CD8-positive, alpha-beta memory T cell (primary cell): ENCODE data around the gene TNK2. TPM values are rescaled to one million over a fixed set of nuclear protein-coding genes. Genes with fewer than 3 reads are reported as not detected.

Experiments used
- CTCF ChIA-PET: fragments of 350-600 bp; sonication (Branson Sonifier 250); formaldehyde crosslinking; loops from one replicate; lab custom pipeline; 2021; ENCODE audit warnings: antibody characterized with exemption; lab: Charles Lee
- POLR2A ChIA-PET: fragments of 350-600 bp; sonication (Branson Sonifier 250); formaldehyde crosslinking; loops from one replicate; lab custom pipeline; 2021; ENCODE audit warnings: antibody characterized with exemption; lab: Charles Lee
- DNase-seq, 5 donors: peaks; one replicate each; pipeline versions ENCODE4 v3.0.0 to v3.0.0-alpha.2; 2020 to 2022; ENCODE audit warnings: mixed read lengths in 1 of 5
- H3K27ac ChIP-seq: one replicate; pipeline ENCODE4 v1.7.0; 2013; ENCODE audit warnings: low read depth, mild to moderate bottlenecking, low read length, moderate library complexity
- H3K27me3 ChIP-seq: 2 replicates; pipeline ENCODE4 v1.7.0; 2013; ENCODE audit warnings: low read length, mild to moderate bottlenecking; ENCODE audit not compliant: insufficient read depth, poor library complexity, severe bottlenecking
- H3K36me3 ChIP-seq: 2 replicates; pipeline ENCODE4 v1.7.0; 2013; ENCODE audit warnings: mild to moderate bottlenecking, low read length, moderate library complexity; ENCODE audit not compliant: insufficient read depth
- H3K4me1 ChIP-seq: 2 replicates; pipeline ENCODE4 v1.7.0; 2013; ENCODE audit warnings: mild to moderate bottlenecking, low read length, moderate library complexity; ENCODE audit not compliant: insufficient read depth
- H3K4me3 ChIP-seq: 2 replicates; pipeline ENCODE4 v1.7.0; 2013; ENCODE audit warnings: mild to moderate bottlenecking, low read length
- H3K9me3 ChIP-seq: 2 replicates; pipeline ENCODE4 v1.7.0; 2013; ENCODE audit warnings: mild to moderate bottlenecking, low read length
- H3K27ac Mint-ChIP-seq, 8 donors: one replicate each; pipeline ENCODE4 v1.8.0; 2020 to 2021; ENCODE audit warnings: mixed read lengths in 8 of 8, mild to moderate bottlenecking in 6 of 8, inconsistent platforms in 3 of 8, moderate library complexity in 3 of 8
- H3K27me3 Mint-ChIP-seq, 2 donors: one replicate each; pipeline ENCODE4 v1.8.0; 2020 to 2021; ENCODE audit warnings: mixed read lengths in 2 of 2, mild to moderate bottlenecking in 1 of 2, moderate library complexity in 1 of 2
- H3K36me3 Mint-ChIP-seq, 3 donors: one replicate each; pipeline ENCODE4 v1.8.0; 2020 to 2021; ENCODE audit warnings: mixed read lengths in 3 of 3, inconsistent platforms in 1 of 3, mild to moderate bottlenecking in 1 of 3
- H3K4me1 Mint-ChIP-seq, 3 donors: one replicate each; pipeline ENCODE4 v1.8.0; 2020 to 2021; ENCODE audit warnings: mixed read lengths in 3 of 3, inconsistent platforms in 1 of 3, mild to moderate bottlenecking in 1 of 3
- H3K4me3 Mint-ChIP-seq, 7 donors: one replicate each; pipeline ENCODE4 v1.8.0; 2020 to 2021; ENCODE audit warnings: mixed read lengths in 7 of 7, mild to moderate bottlenecking in 6 of 7, moderate library complexity in 4 of 7, inconsistent platforms in 2 of 7
- H3K9me3 Mint-ChIP-seq, 5 donors: one replicate each; pipeline ENCODE4 v1.8.0; 2020 to 2022; ENCODE audit warnings: mixed read lengths in 5 of 5, mild to moderate bottlenecking in 3 of 5, moderate library complexity in 2 of 5, inconsistent platforms in 1 of 5
- polyA plus RNA-seq: library from polyadenylated mRNA; unstranded; fragments of 300-500 nt; fragmentation: Illumina TruSeq; gene quantifications from one replicate; pipeline ENCODE4 v1.2.3, GENCODE V29; 2021
- total RNA-seq, 2 experiments: library from RNA; stranded (reverse); gene quantifications; one replicate each; pipeline ENCODE4 v1.2.3, GENCODE V29; 2021

The TNK2 gene
- total and polyA plus RNA-seq, 3 experiments from 2014 or later: 4.7 to 74.5 (median 71.4) TPM

DNA sequence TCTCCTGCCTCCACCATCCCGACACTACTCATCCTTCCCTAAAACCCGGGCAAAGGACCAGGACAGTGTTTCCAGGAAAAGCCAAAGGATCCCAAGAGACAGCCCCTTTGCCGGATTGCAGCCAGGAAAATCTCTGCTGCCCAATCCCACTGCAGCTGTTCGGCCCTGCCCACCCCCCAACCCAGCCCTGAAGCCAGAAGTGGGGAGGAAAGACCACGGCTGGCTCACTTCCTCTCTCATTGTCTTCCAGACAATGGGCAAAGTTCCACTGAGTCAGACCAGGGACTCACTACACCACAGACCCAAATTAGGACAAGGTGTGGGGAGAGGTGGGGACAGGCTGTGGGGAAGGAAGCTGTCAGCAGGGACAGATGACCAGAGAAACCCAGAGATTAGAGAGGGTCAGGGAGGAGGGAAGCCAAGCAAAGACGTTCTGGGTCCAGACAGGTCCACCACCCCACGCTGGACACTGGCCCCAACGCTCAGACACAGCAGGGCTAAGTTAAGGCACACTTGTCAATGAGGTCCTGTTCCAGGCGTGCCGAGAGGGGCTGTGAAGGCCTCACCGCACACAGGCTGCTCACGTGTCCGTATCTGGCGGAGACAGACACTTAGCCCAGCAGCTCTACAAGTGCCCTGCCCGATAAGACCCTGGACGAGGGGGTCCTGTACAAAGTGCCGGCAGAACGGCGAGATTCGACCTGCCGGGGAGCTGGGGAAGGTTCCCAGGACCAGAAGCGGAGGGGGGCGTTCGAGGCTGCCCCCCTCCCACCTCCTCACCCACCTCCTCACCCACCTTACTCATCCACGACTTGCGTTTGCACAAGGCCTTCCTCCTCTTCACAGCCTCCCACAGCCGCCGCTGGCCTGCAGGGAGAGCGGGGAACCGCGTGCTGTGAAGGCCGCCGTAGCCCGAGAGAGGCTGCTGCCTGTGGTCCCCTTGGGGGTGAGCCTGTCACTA, 21.9 kb downstream of the TNK2 start:
- Mint-ChIP-seq H3K4me3 (no peak overlapping the region), H3K36me3 (peaks cover 0 to 66% (median 0%) of the 10 kb centered on the region in 3 donors), H3K9me3 (no peaks in the 10 kb centered on the region), H3K27ac (peak overlapping the region in 2 of 8 donors; percentile 36 to 38), H3K4me1 (peaks cover 1 to 8% (median 1%) of the 10 kb centered on the region in 3 donors), H3K27me3 (no peaks in the 10 kb centered on the region)
- CTCF ChIA-PET: interaction anchor here (0.8 to 4.2 kb wide), 3 partner anchors 8 to 26 kb away, joined by 3 to 19 read pairs (median 4); no protein-coding TSS in a partner anchor
- Histone ChIP-seq H3K27ac (no peak overlapping the region), H3K4me1 (no peaks in the 10 kb centered on the region), H3K4me3 (no peak overlapping the region), H3K9me3 (no peaks in the 10 kb centered on the region), H3K27me3 (no peaks in the 10 kb centered on the region), H3K36me3 (peaks cover 6% of the 10 kb centered on the region)
- POLR2A ChIA-PET: interaction anchor here (1.2 kb wide), 1 partner anchor 8 kb away, joined by 3 read pairs; no protein-coding TSS in a partner anchor
- no peak for DNase-seq

GRCh38 chr3:195885036-195885891, 23.1 kb downstream of the TNK2 start:
- no peaks in the 10 kb centered on the region for H3K9me3 Mint-ChIP-seq
- ChIA-PET CTCF (interaction anchor here (4.2 kb wide), 1 partner anchor 9 kb away, joined by 19 read pairs; no protein-coding TSS in a partner anchor), POLR2A (interaction anchor here (1.2 kb wide), 1 partner anchor 9 kb away, joined by 3 read pairs; no protein-coding TSS in a partner anchor)
- no peak overlapping the region for H3K27ac ChIP-seq
- no peaks in the 10 kb centered on the region for H3K9me3 ChIP-seq
- H3K4me3 ChIP-seq: no peak overlapping the region
- peaks cover 0 to 65% (median 0%) of the 10 kb centered on the region in 3 donors for H3K36me3 Mint-ChIP-seq
- DNase-seq: peak in 1 of 5 donors; percentile 30
- H3K27me3 Mint-ChIP-seq: no peaks in the 10 kb centered on the region
- H3K36me3 ChIP-seq: peaks cover 6% of the 10 kb centered on the region
- peaks cover 0 to 8% (median 1%) of the 10 kb centered on the region in 3 donors for H3K4me1 Mint-ChIP-seq
- no peak overlapping the region for H3K27ac Mint-ChIP-seq
- H3K4me1 ChIP-seq: no peaks in the 10 kb centered on the region
- no peaks in the 10 kb centered on the region for H3K27me3 ChIP-seq
- no peak overlapping the region for H3K4me3 Mint-ChIP-seq

GRCh38 chr3:195884691-195885035, 23.7 kb downstream of the TNK2 start:
- Histone ChIP-seq H3K4me3 (no peak overlapping the region), H3K4me1 (no peaks in the 10 kb centered on the region), H3K9me3 (no peaks in the 10 kb centered on the region), H3K36me3 (peaks cover 10% of the 10 kb centered on the region), H3K27me3 (no peaks in the 10 kb centered on the region), H3K27ac (no peak overlapping the region)
- Mint-ChIP-seq H3K27me3 (no peaks in the 10 kb centered on the region), H3K36me3 (peaks cover 0 to 66% (median 0%) of the 10 kb centered on the region in 3 donors), H3K4me1 (peaks cover 0 to 8% (median 1%) of the 10 kb centered on the region in 3 donors), H3K9me3 (no peaks in the 10 kb centered on the region), H3K4me3 (no peak overlapping the region), H3K27ac (no peak overlapping the region)
- DNase-seq: no peak
- CTCF ChIA-PET: interaction anchor here (1.2 to 4.2 kb wide), 2 partner anchors 10 to 34 kb away, joined by 3 to 19 read pairs; no protein-coding TSS in a partner anchor
- POLR2A ChIA-PET: no interaction called here

DNA sequence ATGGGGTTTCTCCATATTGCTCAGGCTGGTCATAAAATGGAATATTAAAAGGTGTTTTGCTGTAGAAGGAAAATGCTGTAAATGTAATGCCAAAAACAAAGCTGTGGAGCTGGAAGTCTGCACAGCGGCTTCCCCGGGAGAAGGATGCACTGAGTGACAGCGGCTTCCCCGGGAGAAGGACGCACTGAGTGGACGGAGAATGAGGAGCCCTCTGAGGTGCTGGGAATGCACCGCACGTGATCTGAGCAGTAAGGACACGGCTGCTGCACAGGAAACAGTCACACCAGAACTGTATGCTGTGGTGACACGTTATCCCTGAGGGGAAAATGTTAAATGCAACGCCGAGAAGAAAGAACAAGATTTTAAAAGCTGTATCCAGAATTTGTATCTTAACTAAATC, 24.6 kb downstream of the TNK2 start:
- Mint-ChIP-seq H3K4me3 (no peak overlapping the region), H3K27me3 (no peaks in the 10 kb centered on the region), H3K27ac (peak overlapping the region in 1 of 8 donors; percentile 64), H3K9me3 (no peaks in the 10 kb centered on the region), H3K4me1 (peaks cover 0 to 2% (median 1%) of the 10 kb centered on the region in 3 donors), H3K36me3 (peaks cover 0 to 70% (median 0%) of the 10 kb centered on the region in 3 donors)
- no peaks in the 10 kb centered on the region for H3K9me3 ChIP-seq
- no peak overlapping the region for H3K4me3 ChIP-seq
- no peaks in the 10 kb centered on the region for H3K4me1 ChIP-seq
- no peak for DNase-seq
- no peaks in the 10 kb centered on the region for H3K27me3 ChIP-seq
- H3K27ac ChIP-seq: no peak overlapping the region
- ChIA-PET CTCF (interaction anchor here (1.2 to 4.2 kb wide), 2 partner anchors 11 to 33 kb away, joined by 3 to 19 read pairs; no protein-coding TSS in a partner anchor), POLR2A (no interaction called here)
- peaks cover 13% of the 10 kb centered on the region for H3K36me3 ChIP-seq

DNA sequence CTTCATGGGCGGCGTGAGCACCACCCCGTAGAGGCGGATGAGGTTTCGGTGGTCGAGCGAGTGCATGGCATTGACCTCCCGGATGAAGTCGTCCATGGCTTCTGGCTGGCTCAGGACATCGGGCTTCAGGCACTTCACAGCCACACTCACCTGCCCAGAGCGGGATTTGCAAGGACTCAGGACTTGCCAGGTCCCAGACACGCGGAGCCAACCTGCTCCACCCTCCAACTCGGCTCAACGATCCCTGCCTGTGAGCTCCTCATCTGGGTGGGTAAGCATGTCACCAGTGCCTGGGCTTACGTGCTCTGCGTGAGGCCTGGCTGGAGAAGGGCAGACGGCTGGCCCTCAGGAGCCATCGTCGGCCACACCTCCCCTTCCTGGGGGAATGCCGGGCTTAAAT, 25.2 kb downstream of the TNK2 start:
- Mint-ChIP-seq H3K4me3 (no peak overlapping the region), H3K27me3 (no peaks in the 10 kb centered on the region), H3K9me3 (no peaks in the 10 kb centered on the region), H3K27ac (peak overlapping the region in 1 of 8 donors; percentile 33), H3K4me1 (peaks cover 0 to 1% (median 0%) of the 10 kb centered on the region in 3 donors), H3K36me3 (peaks cover 0 to 73% (median 0%) of the 10 kb centered on the region in 3 donors)
- ChIA-PET CTCF (interaction anchor here (4.2 kb wide), 1 partner anchor 11 kb away, joined by 19 read pairs; no protein-coding TSS in a partner anchor), POLR2A (no interaction called here)
- H3K4me3 ChIP-seq: no peak overlapping the region
- H3K4me1 ChIP-seq: no peaks in the 10 kb centered on the region
- H3K27me3 ChIP-seq: no peaks in the 10 kb centered on the region
- no peak for DNase-seq
- H3K27ac ChIP-seq: no peak overlapping the region
- H3K9me3 ChIP-seq: no peaks in the 10 kb centered on the region
- peaks cover 17% of the 10 kb centered on the region for H3K36me3 ChIP-seq

DNA sequence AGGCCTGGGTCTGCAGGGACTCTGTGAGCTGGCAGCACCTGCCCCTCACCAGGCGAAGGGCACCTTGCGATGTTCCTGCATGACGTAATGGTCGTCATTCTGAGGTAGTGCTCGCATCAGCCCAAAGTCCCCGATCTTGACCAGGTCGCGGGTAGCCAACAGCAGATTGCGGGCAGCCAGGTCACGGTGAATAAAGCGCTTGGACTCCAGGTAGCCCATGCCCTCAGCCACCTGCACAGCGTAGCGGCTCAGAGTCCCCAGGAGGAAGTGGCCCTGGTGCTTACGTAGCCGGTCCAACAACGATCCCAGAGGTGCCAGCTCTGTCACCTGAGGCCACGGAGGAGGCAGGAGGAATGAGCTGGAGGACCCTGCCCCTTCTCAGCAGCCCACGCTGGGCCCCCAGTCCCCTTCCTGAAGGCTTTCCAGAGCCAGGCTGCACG, 26.3 kb downstream of the TNK2 start:
- H3K27ac Mint-ChIP-seq: no peak overlapping the region
- H3K9me3 ChIP-seq: no peaks in the 10 kb centered on the region
- H3K36me3 Mint-ChIP-seq: peaks cover 0 to 74% (median 0%) of the 10 kb centered on the region in 3 donors
- H3K4me1 Mint-ChIP-seq: peaks cover 0 to 1% (median 0%) of the 10 kb centered on the region in 3 donors
- peaks cover 29% of the 10 kb centered on the region for H3K36me3 ChIP-seq
- H3K27me3 Mint-ChIP-seq: no peaks in the 10 kb centered on the region
- no peak overlapping the region for H3K27ac ChIP-seq
- H3K27me3 ChIP-seq: no peaks in the 10 kb centered on the region
- no peak overlapping the region for H3K4me3 Mint-ChIP-seq
- ChIA-PET POLR2A (interaction anchor here (0.6 kb wide), 1 partner anchor 37 kb away, joined by 3 read pairs; no protein-coding TSS in a partner anchor), CTCF (interaction anchor here (4.2 kb wide), 1 partner anchor 13 kb away, joined by 19 read pairs; no protein-coding TSS in a partner anchor)
- no peak overlapping the region for H3K4me3 ChIP-seq
- H3K4me1 ChIP-seq: no peaks in the 10 kb centered on the region
- no peaks in the 10 kb centered on the region for H3K9me3 Mint-ChIP-seq
- DNase-seq: no peak

DNA sequence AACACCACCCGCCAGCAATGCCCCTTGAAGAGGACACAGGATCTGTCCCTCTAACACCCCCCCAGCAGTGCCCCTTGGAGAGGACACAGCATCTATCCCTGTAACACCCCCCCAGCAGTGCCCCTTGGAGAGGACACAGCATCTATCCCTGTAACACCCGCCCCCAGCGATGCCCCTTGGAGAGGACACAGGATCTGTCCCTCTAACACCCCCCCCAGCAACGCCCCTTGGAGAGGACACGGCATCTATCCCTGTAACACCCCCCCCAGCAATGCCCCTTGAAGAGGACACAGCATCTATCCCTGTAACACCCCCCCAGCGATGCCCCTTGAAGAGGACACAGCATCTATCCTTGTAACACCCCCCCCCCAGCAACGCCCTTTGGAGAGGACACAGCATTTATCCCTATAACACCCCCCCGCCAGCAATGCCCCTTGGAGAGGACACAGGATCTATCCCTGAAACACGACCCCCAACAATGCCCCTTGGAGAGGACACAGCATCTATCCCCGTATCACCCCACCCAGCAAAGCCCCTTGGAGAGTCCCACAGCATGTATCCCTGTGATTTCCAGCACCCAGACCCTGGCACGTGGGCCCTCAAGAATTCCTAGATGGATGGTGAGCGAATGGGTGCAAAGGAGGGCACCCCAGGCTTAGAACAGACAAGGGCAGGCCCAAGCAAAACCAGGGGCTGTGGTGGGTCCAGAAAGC, 26.9 kb downstream of the TNK2 start:
- no peaks in the 10 kb centered on the region for H3K27me3 Mint-ChIP-seq
- H3K4me1 ChIP-seq: no peaks in the 10 kb centered on the region
- H3K4me3 Mint-ChIP-seq: no peak overlapping the region
- H3K27ac ChIP-seq: no peak overlapping the region
- peaks cover 32% of the 10 kb centered on the region for H3K36me3 ChIP-seq
- POLR2A ChIA-PET: interaction anchor here (0.6 kb wide), 1 partner anchor 37 kb away, joined by 3 read pairs; no protein-coding TSS in a partner anchor
- no peaks in the 10 kb centered on the region for H3K9me3 ChIP-seq
- CTCF ChIA-PET: no interaction called here
- no peak overlapping the region for H3K4me3 ChIP-seq
- no peaks in the 10 kb centered on the region for H3K9me3 Mint-ChIP-seq
- H3K36me3 Mint-ChIP-seq: peaks cover 0 to 73% (median 0%) of the 10 kb centered on the region in 3 donors
- peaks cover 0 to 1% (median 0%) of the 10 kb centered on the region in 3 donors for H3K4me1 Mint-ChIP-seq
- no peaks in the 10 kb centered on the region for H3K27me3 ChIP-seq
- no peak for DNase-seq
- H3K27ac Mint-ChIP-seq: peak overlapping the region in 1 of 8 donors; percentile 61
